Cerebellar cortex (tissue), 1 donor: ENCODE data around the gene CHERP.
"Not testable (repeated sequence)": the region's sequence is repeated elsewhere in the genome, so short reads cannot be mapped to it uniquely, and the experiment has no call there.

Experiments
- DNase-seq: peaks from one replicate; pipeline ENCODE4 v3.0.0-alpha.2; 2015; ENCODE audit warnings: low spot score

CHERP gene

GRCh38 chr19:16576690-16577530, 34.7 kb upstream of the CHERP start:
- DNase-seq = no peak

DNA sequence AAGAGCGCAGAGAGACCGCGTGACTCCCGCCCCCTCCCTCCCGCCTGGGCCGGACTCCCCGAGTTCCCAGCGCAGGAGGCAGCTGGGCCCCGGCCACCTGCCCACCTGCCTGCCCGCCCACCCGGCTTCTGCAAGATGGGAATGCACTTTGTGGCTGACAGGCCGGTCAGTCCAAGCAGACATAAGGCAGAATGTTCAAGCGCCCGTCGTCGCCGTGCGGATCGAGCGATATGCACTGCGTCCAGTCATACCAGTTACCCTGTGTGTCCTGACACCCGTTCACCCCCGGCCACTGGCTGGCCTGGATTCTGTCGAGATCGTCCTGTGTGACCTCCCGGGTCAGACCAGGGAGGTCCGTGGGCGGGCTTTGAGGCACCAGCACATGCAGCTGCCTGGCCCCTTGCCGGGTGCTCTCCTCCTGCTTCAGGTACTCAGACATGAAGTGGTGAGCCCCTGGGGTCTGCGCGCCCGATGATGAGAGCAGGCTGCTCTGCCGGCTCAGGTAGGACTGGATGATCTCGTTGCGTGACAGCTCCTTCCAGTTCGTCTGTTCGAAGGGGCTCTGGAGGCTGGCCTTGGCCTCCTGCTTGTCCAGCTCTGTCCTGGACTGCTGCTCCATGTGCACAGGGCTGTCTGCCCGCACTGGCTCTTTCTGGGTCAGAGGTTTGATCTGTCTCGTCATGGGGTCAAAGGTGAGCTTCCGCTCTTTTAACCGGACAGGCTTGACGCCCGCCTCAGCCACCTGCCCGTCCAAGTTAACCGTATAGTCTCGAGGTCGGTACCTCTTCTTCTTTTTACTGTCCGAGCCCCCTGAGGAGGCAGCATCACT, 33.8 kb upstream of the CHERP start:
- no peak for DNase-seq

DNA sequence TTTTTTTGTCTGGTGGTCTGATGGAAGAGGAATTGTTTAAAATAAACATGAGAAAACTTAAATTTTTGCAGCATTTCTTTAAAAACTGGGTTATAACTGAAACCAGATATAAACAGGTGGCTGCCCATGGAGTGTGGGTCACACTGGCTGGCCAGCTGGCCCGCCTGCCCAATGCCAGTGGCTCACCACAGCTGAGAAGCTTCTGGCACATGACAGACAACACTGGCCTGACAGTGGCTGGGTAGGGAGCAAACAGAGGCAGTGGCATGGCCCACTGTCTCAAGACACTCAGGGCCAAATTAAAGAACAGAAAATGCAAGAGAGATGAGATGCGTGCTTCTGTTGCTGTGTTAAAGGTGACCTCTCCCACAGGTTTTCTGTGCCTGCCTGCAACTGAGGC, 33.0 kb upstream of the CHERP start:
- no peak for DNase-seq

GRCh38 chr19:16573925-16574324, 31.7 kb upstream of the CHERP start:
- DNase-seq = no peak

DNA sequence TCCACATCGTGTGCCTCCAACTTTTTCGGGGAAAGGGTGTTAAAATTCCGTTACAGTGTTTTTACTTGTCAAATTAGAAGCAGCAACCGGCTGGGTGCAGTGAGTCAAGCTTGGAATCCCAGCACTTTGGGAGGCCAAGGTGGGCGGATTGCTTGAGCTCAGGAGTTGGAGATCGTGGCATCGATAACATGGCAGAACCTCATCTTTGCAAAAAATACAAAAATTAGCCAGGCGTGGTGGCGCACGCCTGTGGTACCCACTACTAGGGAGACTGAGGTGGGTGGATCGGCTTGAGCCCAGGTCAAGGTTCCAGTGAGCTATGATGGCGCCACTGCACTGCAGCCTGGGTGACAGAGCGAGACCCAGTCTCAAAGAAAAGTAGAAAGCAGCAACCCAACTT, 31.1 kb upstream of the CHERP start:
- DNase-seq = no peak

- DNase-seq = peak; percentile 97
Measured at GRCh38 chr19:16572332-16573211, 30.3 kb upstream of the CHERP start, which contains the start of gene SLC35E1. Gene SLC35E1 (minus strand): TSS chr19:16572415. CDS start chr19:16572364, 51 bp downstream.

GRCh38 chr19:16571822-16572331, 29.6 kb upstream of the CHERP start:
- no peak for DNase-seq

DNA sequence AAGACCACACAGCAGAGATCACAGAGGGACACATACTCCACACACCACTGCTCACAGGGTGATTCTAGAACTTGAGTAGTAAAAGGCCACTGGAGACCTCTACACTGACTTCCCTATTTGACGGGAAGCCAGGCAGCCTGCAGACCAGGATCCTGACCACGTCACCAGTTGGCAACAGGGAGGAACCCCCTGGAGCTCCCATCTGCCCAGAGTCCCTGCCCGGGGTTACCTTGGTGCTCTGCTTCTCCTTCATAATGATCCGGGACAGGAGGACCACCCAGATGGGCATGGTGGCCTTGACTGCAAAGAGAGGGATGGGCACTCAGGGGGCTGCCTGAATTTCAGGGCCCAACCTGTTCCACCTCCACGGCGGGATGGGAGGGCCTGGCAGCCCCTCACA, 29.0 kb upstream of the CHERP start:
- DNase-seq = no peak

DNA sequence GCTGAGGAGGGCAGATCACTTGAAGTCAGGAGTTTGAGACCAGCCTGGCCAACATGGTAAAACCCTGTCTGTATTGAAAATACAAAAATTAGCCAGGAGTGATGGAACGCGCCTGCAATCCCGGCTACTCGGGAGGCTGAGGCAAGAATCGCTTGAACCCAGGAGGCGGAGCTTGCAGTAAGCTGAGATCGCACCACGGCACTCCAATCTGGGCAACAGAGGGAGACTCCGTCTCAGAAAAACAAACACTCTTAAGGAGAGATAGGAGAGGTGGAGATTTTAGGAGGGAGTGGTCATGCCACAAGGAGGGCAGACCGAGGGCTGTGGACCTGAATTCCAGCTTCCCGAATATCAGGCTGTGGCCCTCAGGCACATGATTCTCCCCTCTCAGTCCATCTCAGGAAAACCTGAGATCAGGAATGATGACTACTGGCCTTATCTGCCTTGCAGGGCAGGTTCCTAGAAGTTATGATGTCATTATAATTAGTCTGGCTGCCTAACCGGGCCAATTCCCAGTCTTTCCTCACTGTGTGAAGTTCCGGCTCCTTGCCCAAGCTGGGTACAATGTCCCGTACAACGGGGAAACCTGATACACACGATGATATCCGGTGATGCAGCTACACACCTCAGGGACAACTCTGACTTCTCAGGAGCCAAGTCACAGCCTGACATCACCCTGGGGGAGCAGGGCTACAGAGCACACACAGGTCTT, 27.5 kb upstream of the CHERP start:
- no peak for DNase-seq

DNA sequence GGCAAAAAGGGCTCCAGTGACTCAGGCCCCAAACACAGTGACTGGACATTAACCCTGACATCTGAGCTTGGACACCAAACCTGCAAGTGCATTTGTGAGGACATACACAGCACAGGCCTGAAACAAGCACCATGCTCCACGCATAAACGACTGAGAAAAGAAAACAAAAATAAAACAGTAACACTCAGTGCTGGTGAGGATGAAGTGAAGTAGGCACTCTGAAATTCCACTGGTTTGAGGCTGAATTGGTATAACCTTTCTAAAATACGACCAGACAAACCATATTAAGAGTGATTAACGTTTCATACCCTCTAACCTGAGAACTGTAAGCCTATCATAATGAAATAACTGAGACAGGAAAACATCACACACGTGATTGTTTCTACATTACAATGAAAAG, 24.5 kb upstream of the CHERP start:
- DNase-seq = no peak

DNA sequence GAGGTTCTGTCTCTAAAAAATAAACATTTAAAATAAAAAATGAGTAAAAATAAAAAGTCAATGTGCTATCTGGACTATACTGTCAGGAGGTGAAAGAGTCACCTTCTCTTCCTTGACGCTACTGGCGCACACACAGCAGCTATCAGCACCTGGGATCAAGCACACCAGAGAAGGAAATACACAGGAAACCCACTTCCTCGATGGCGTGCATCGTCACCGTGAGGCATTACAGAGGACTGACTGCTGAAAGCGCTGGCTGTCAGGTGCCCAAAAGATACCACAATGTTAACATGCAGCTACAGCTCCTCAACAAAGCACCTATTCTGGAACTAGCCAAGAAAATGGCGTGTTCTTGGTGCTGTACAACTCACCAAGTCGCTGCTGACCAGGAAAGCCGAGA, 23.9 kb upstream of the CHERP start:
- DNase-seq = no peak

GRCh38 chr19:16564842-16565241, 22.6 kb upstream of the CHERP start:
- DNase-seq = no peak

DNA sequence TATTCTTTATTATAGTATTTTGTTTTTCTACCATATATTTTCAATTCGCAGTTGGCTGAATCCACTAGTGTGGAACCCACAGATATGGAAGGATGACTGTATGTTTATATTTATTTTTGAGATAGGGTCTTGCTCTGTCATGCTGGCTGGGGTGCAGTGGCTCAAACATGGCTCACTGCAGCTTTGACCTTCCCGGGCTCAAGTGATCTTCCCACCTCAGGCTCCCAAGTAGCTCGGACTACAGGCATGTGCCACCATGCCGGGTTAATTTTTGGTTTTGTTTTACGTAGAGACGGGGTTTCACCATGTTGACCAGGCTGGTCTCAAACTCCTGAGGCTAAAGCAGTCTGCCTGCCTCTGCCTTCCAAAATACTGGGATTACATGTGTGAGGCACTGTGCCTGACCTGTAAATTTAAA, 20.4 kb upstream of the CHERP start:
- no peak for DNase-seq

DNA sequence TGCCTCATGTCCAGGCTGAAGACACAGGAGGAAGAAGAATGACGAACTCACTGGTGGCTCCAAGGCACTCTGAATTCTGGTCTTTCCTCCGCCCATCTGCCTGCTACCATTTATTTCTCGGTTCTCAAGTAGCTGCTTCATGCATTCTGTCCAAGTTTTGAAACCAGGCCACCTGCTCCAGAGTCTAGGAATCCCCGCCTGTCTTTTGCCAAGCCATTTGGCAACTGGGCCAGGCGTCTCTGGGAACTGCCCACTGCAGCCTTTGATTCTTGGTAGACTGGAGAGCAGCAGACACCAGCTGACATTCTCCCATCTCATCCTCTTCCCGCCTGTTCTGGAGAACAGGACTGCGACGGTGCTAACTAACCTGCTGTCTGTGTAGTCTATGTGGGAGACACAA, 19.1 kb upstream of the CHERP start:
- DNase-seq = peak; percentile 85

- no peak for DNase-seq
Measured at GRCh38 chr19:16559780-16560276, 17.6 kb upstream of the CHERP start.

DNA sequence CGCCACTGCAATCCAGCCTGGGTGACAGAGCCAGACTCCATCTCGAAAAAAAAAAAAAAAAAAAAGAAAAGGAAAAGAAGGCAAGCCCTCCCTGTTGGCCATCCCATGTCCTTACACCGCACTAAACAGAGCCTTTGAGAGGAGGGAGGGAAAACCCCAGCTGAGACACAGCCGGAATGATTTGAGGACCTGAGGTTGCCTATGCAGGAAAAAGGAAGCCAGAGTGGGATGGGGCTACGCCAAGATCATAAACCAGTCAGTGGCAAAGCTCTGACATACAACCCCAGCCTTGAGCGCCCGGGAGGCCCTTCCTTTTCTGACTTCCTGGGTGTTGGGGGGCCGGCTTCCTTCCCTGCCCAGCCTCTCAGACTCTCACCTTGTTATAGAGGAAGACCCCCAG, 12.5 kb upstream of the CHERP start:
- no peak for DNase-seq

- not testable (repeated sequence) for DNase-seq
Measured at GRCh38 chr19:16551902-16552301, 9.7 kb upstream of the CHERP start.

DNA sequence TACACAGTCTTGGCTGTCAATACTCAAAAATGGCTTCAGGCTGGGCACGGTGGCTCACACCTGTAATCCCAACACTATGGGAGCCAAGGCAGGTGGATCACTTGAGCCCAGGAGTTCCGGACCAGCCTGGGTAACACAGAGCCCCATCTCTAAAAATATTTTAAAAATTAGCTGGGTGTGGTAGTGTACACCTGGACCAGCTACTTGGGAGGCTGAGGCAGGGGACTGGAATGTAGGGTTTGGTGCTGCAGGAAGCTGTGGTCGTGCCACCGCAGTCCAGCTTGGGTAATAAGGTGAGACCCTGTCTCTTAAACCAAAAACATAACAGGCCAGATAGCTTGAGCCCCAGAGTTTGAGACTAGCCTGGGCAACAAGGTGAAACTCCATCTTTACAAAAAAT, 6.7 kb upstream of the CHERP start:
- no peak for DNase-seq

DNA sequence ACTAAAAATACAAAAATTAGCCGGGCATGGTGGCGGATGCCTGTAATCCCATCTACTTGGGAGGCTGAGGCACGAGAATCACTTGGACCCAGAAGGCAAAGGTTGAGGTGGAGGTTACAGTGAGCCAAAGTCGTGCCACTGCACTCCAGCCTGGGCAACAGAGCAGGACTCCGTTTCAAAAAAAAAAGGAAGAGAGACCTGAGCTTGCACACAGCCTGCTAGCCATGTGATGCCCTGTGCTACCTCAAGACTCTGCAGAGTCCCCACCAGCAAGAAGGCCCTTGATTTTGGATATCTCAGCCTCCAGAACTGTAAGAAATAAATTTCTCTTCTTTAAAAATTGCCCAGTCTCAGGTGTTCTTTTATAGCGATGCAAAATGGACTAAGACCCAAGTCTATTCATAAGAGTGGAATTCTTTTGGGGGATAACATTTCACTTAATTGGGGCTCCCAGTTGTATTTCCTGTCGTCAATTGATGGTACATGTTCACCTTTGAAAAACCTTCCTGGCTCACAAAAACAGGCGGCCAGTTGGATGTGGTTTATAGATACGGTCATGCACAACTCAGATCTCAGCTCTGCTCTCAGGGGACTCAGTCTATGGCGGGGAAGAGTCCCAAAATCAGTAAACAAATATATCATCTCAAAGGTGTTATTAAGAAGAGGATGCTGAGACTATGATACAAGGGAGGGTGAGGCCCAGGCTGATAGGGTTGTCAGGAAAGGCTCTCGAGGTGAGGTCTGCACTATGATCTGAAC, 2.4 kb upstream of the CHERP start:
- no peak for DNase-seq

DNA sequence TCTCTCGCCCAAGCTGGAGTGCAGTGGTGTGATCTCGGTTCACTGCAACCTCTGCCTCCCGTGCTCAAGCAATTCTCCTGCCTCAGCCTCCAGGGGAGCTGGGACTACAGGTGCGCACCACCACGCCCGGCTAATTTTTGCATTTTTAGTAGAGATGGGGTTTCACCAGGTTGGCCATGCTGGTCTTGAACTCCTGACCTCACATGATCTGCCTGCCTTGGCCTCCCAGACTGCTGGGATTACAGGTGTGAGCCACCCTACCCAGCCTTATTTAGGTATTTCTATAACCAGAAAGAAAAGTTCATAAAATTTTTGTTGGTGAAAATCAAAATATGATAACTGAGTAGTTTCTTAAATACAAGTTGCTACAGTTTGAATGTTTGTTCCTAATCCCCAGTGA, 1.5 kb upstream of the CHERP start:
- DNase-seq = not testable (repeated sequence)
